ENCODE measurements around the gene FAM131A.

GRCh38 chr3:184325269-184325668 is 12.1 kb upstream of the FAM131A start:
- TF ChIP-seq YY1 (IDR thresholded peaks at IDR 0.05; ENCODE audit: insufficient read depth, insufficient read length) (no peak), ZNF274 (IDR thresholded peaks at IDR 0.05; ENCODE audit: low read depth, low read length) (no peak), SUZ12 (IDR thresholded peaks at IDR 0.05; ENCODE audit: extremely low read depth, insufficient read depth, insufficient read length) (no peak)

Measured in NT2/D1 (cell line).